Measurements from ENCODE around the gene RTF2.

DNA sequence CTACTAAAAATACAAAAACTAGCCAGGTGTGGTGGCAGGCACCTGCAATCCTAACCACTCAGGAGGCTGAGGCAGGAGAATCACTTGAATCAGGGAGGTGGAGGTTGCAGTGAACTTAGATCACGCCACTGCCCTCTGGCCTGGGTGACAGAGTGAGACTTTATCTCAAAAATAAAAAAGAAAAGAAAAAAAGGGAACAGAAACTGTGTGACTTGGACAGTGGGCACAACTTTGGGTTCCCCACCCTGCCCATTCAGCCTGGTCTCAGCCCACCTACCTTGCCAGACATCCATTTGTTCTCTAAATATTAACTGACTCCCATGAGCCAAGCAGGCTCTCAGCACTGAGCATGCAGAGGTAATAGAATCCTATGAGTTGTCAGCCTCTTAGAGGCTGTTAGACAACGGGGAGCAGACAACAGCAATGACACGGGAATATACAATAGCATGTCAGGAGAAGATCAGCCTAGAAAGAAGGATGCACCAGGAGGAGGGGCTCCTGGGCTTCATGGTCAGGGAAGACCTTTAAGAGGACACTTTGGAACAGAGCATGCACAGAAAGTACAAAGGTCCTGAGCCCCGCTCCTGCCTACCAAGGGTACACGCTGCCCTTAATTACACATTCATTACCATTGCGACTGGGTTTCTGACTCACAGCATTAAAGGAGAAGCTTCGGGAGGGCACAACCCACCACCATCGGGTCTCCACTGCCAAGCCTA is 84.6 kb downstream of the RTF2 start:
- TF ChIP-seq, protein P1, sequence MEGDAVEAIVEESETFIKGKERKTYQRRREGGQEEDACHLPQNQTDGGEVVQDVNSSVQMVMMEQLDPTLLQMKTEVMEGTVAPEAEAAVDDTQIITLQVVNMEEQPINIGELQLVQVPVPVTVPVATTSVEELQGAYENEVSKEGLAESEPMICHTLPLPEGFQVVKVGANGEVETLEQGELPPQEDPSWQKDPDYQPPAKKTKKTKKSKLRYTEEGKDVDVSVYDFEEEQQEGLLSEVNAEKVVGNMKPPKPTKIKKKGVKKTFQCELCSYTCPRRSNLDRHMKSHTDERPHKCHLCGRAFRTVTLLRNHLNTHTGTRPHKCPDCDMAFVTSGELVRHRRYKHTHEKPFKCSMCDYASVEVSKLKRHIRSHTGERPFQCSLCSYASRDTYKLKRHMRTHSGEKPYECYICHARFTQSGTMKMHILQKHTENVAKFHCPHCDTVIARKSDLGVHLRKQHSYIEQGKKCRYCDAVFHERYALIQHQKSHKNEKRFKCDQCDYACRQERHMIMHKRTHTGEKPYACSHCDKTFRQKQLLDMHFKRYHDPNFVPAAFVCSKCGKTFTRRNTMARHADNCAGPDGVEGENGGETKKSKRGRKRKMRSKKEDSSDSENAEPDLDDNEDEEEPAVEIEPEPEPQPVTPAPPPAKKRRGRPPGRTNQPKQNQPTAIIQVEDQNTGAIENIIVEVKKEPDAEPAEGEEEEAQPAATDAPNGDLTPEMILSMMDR (conservative IDR thresholded peaks at IDR 0.05; ENCODE audit: low read length) = no peak
- TF ChIP-seq EZH2phosphoT487 (IDR thresholded peaks at IDR 0.05; ENCODE audit: borderline replicate concordance, low read depth, low read length) = no peak

Data from OCI-LY7 (cell line).